Transverse colon (tissue), 4 donors: ENCODE data around the gene LRP11. TPM values are rescaled to one million over a fixed set of nuclear protein-coding genes. Genes with fewer than 3 reads are reported as not detected.

Source experiments
- DNase-seq: peaks from one replicate; pipeline ENCODE4 v3.0.0-alpha.2; 2019
- H3K27ac ChIP-seq, 4 donors: fragments of 200-600 bp; sonication (generic); 2 replicates each; pipeline ENCODE4 v1.5.1; 2016 to 2018; ENCODE audit warnings: inconsistent platforms in 4 of 4
- H3K27me3 ChIP-seq: fragments of 200-600 bp; sonication (generic); 2 replicates; pipeline ENCODE4 v1.5.1; 2017; ENCODE audit warnings: inconsistent platforms
- H3K36me3 ChIP-seq, 4 donors: fragments of 200-600 bp; sonication (generic); 2 replicates each; pipeline ENCODE4 v1.5.1; 2017 to 2019; ENCODE audit warnings: inconsistent platforms in 4 of 4
- H3K4me1 ChIP-seq, 4 donors: fragments of 200-600 bp; sonication (generic); 2 replicates each; pipeline ENCODE4 v1.5.1; 2017 to 2020; ENCODE audit warnings: inconsistent platforms in 4 of 4
- H3K4me3 ChIP-seq, 4 donors: fragments of 200-600 bp; sonication (generic); 1 replicate in 1 of 4; 2 replicates in 3 of 4; pipeline versions ENCODE4 v1.5.1 to v1.6.1; 2017 to 2019; ENCODE audit warnings: inconsistent platforms in 4 of 4
- H3K9me3 ChIP-seq, 2 donors: fragments of 200-600 bp; sonication (generic); 2 replicates each; pipeline ENCODE4 v1.5.1; 2017 to 2019; ENCODE audit warnings: inconsistent platforms in 2 of 2
- EP300 ChIP-seq: sonication (generic); formaldehyde crosslinking; IDR thresholded peaks from one replicate; pipeline ENCODE4 v1.6.1; 2017; ENCODE audit warnings: antibody characterized with exemption, low read depth
- POLR2A ChIP-seq: fragments of 450-650 bp; IDR thresholded peaks from one replicate; pipeline ENCODE4 v1.6.1; 2016; ENCODE audit warnings: antibody characterized with exemption, mild to moderate bottlenecking, moderate library complexity
- POLR2AphosphoS5 ChIP-seq, 3 donors: sonication (generic); formaldehyde crosslinking; IDR thresholded peaks; one replicate each; pipeline ENCODE4 v1.6.1; 2016; ENCODE audit warnings: antibody characterized with exemption in 3 of 3
- WGBS, 2 donors: methylation state at CpG; one replicate each; pipeline ENCODE4 v1.1.5; 2018; ENCODE audit warnings: low coverage in 1 of 2; 5-methylcytosine and 5-hydroxymethylcytosine counted together
- in situ Hi-C, 4 donors: fragments of 200-750 bp; cut with MboI; loops; one replicate each; pipeline versions ENCODE4 v1.15.0 to v1.15.1; 2017; ENCODE audit warnings: low sequenced_read_pairs in 3 of 4, low pct_ligation_motif_present in 1 of 4, low pct_unique_long_range_greater_than_20kb in 1 of 4
- intact Hi-C: fragments of 100-400 bp; cut with DNase I; formaldehyde crosslinking; loops from one replicate; pipeline ENCODE4 v1.15.1; 2023; ENCODE audit warnings: low total_unique reads
- total RNA-seq, 4 donors: library from RNA; depleted of rRNA; stranded (reverse); fragments of >200 nt; gene quantifications; one replicate each; pipeline ENCODE4 v1.1.0, GENCODE V29; 2016
- TF ChIP-seq, protein P1 (sequence below), 5 experiments: fragments of 200-600 bp in 3 of 5; fragments of 450-650 bp in 2 of 5; sonication (generic) in 3 of 5; IDR thresholded peaks; 1 replicate in 2 of 5; 2 replicates in 3 of 5; pipeline ENCODE4 v1.5.1; 2016 to 2017; ENCODE audit warnings: antibody characterized with exemption in 5 of 5, inconsistent platforms in 3 of 5, mild to moderate bottlenecking in 2 of 5, moderate library complexity in 1 of 5

LRP11 gene
- total RNA-seq, 4 donors from 2014 or later, result 2.2 to 50.5 (median 21.2) TPM

DNA sequence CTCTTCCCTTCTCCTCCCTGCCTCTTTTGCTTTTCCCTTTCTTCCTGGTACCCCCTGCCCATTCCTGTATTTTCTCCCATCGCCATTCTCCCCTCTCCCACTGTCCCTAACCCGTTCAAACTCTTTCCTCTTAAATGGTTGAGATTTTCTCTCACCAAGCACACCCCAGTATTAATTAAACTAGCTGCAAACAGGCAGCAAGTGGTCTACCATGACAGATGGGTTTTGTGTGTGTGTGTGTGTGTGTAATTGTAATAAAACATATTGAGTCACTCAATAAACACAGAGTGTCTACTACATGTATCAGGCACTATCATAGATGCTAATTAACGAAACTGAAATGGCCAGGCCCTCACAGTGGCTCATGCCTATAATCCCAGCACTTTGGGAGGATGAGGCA lies 27.1 kb upstream of the LRP11 start:
- no peak for DNase-seq
- Histone ChIP-seq H3K4me3 (no peak overlapping the region), H3K36me3 (no peaks in the 10 kb centered on the region), H3K27me3 (no peaks in the 10 kb centered on the region), H3K27ac (no peak overlapping the region), H3K4me1 (peaks cover 15 to 18% (median 17%) of the 10 kb centered on the region in 4 donors), H3K9me3 (no peaks in the 10 kb centered on the region)
- TF ChIP-seq, protein P1, sequence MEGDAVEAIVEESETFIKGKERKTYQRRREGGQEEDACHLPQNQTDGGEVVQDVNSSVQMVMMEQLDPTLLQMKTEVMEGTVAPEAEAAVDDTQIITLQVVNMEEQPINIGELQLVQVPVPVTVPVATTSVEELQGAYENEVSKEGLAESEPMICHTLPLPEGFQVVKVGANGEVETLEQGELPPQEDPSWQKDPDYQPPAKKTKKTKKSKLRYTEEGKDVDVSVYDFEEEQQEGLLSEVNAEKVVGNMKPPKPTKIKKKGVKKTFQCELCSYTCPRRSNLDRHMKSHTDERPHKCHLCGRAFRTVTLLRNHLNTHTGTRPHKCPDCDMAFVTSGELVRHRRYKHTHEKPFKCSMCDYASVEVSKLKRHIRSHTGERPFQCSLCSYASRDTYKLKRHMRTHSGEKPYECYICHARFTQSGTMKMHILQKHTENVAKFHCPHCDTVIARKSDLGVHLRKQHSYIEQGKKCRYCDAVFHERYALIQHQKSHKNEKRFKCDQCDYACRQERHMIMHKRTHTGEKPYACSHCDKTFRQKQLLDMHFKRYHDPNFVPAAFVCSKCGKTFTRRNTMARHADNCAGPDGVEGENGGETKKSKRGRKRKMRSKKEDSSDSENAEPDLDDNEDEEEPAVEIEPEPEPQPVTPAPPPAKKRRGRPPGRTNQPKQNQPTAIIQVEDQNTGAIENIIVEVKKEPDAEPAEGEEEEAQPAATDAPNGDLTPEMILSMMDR (IDR thresholded peaks at IDR 0.05), result no peak
- TF ChIP-seq EP300, result no peak
- no peak for TF ChIP-seq POLR2A
- intact Hi-C loops (no loop called here), in situ Hi-C loops (no loop called here)
- 76 to 82% methylated on average over 3 of the region's 3 CpGs for WGBS, 2 donors

DNA sequence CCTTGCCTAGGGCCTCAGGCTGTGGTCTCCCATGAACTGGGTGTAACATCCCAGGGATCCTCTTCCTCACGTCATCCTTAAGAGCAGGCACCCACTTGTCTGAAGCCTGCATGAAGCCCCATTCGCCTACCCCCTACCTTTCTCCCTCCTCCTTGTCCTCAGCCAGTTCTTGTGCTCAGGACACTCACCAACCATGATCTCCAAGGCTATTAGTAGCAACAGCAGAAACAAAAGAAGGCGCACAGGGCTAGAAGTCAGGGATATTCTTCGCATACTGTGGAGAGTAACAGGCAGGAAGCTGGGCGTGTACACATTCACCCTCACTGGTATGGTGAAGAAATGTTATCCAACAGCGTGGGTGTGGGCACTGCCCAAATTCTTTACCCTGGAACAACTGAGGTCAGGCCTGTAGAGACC lies 26.5 kb upstream of the LRP11 start:
- DNase-seq, result no peak
- intact Hi-C loops, result no loop called here
- H3K27ac ChIP-seq, result no peak overlapping the region
- no peaks in the 10 kb centered on the region for H3K9me3 ChIP-seq
- TF ChIP-seq EP300 (no peak), POLR2AphosphoS5 (IDR thresholded peaks at IDR 0.05) (no peak)
- TF ChIP-seq, protein P1 (IDR thresholded peaks at IDR 0.05), result no peak
- in situ Hi-C loops, result no loop called here
- H3K4me3 ChIP-seq, result no peak overlapping the region
- H3K4me1 ChIP-seq, result peaks cover 9 to 12% (median 10%) of the 10 kb centered on the region in 4 donors
- 40 to 65% methylated on average over 1 to 6 of the region's 6 CpGs for WGBS, 2 donors
- no peaks in the 10 kb centered on the region for H3K27me3 ChIP-seq
- no peaks in the 10 kb centered on the region for H3K36me3 ChIP-seq

DNA sequence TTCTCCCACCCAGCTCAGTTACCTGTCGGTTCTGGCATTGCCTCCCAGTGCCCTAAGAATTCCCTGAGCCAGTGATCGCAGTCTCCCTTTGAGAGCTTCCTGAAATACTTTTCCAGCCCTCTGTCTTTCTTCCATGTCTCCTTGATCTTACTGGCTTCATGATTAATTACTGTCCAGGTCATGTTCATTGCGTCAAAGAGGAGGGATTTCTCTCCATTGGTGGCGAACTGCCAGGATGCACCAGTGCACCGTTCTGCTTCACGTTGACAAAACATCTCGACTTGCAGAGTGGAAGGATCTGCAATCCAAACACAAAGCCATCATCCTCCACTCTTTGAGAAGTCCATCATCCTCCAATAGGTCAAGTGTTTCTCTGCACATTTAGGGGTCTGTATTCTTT lies 25.2 kb upstream of the LRP11 start:
- H3K9me3 ChIP-seq, result no peaks in the 10 kb centered on the region
- H3K4me3 ChIP-seq, result no peak overlapping the region
- no peak for DNase-seq
- H3K36me3 ChIP-seq, result no peaks in the 10 kb centered on the region
- in situ Hi-C loops (no loop called here), intact Hi-C loops (no loop called here)
- 67 to 75% methylated on average over 6 to 7 of the region's 7 CpGs for WGBS, 2 donors
- no peaks in the 10 kb centered on the region for H3K4me1 ChIP-seq
- H3K27me3 ChIP-seq, result no peaks in the 10 kb centered on the region
- TF ChIP-seq, protein P1 (IDR thresholded peaks at IDR 0.05), result no peak
- TF ChIP-seq EP300 (no peak), POLR2A (no peak), POLR2AphosphoS5 (IDR thresholded peaks at IDR 0.05) (no peak)
- H3K27ac ChIP-seq, result no peak overlapping the region

DNA sequence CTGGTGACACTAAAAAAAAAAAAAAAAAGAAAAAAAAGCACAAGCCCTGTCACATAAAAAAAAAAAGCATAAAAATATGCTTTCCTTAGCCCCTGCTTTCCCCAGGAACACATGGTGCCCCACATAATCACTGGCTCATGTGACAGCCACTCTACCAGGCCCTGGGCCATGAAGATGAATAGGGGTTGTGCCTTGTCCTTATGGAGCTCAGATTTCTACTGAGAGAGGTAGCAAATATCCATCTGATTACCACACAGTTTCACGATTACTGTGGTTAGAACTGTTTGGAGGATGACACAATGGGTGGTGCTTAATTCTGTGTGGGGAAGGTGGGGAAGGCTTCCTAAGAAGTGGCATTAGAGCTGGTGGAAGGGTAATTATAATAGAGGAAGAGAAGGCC lies 24.5 kb upstream of the LRP11 start:
- DNase-seq, result no peak
- intact Hi-C loops (no loop called here), in situ Hi-C loops (no loop called here)
- Histone ChIP-seq H3K27ac (no peak overlapping the region), H3K9me3 (no peaks in the 10 kb centered on the region), H3K36me3 (no peaks in the 10 kb centered on the region), H3K4me1 (no peaks in the 10 kb centered on the region), H3K4me3 (no peak overlapping the region), H3K27me3 (no peaks in the 10 kb centered on the region)
- TF ChIP-seq POLR2AphosphoS5 (IDR thresholded peaks at IDR 0.05), result no peak
- TF ChIP-seq POLR2A, result no peak
- no peak for TF ChIP-seq EP300
- TF ChIP-seq, protein P1 (IDR thresholded peaks at IDR 0.05), result no peak
- WGBS, 2 donors, result 42% methylated on average over 1 of the region's 1 CpG; no CpG with 5 or more reads in 1 of the 2 donors
